ENCODE results near the gene PLXNA4. TPM values are rescaled to one million over a fixed set of nuclear protein-coding genes. Genes with fewer than 3 reads are reported as not detected.

The PLXNA4 gene
- total and polyA plus RNA-seq, 8 donors = 0.15 to 12.8 (median 1.6) TPM

DNA sequence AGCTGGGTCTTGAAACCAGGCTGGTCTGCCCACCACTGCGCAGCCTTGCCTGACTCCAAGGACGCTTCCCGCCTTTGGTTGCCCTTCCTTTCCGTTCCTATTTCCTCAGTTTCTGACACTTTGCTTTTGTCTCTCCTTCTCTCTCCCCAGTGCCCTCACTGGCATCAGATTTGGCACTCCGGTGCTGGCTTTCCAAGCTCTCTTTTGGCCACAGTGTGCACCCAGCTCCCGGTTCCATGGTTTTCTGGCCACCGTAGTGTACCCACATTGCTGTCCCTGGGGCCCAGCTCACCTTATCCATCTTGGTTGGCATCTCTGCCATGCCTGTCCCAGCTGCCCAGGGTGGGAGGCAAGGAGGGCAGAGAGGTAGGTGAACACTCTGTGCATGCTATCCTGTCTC, 142.2 kb downstream of the PLXNA4 start:
- intact Hi-C loops (cut with DNase I; ENCODE audit: low total_unique reads) = no loop called here
- peaks cover 0 to 4% (median 2%) of the 10 kb centered on the region in 4 donors for H3K4me1 ChIP-seq
- no peak for DNase-seq
- 91 to 97% (median 97%) methylated on average over 7 of the region's 7 CpGs for WGBS, 5 donors
- H3K36me3 ChIP-seq = no peaks in the 10 kb centered on the region
- H3K27ac ChIP-seq = no peak overlapping the region
- no peaks in the 10 kb centered on the region for H3K27me3 ChIP-seq
- TF ChIP-seq EP300 (IDR thresholded peaks at IDR 0.05) (no peak), POLR2AphosphoS5 (IDR thresholded peaks at IDR 0.05) (no peak), POLR2A (IDR thresholded peaks at IDR 0.05) (no peak)
- TF ChIP-seq, protein P1, sequence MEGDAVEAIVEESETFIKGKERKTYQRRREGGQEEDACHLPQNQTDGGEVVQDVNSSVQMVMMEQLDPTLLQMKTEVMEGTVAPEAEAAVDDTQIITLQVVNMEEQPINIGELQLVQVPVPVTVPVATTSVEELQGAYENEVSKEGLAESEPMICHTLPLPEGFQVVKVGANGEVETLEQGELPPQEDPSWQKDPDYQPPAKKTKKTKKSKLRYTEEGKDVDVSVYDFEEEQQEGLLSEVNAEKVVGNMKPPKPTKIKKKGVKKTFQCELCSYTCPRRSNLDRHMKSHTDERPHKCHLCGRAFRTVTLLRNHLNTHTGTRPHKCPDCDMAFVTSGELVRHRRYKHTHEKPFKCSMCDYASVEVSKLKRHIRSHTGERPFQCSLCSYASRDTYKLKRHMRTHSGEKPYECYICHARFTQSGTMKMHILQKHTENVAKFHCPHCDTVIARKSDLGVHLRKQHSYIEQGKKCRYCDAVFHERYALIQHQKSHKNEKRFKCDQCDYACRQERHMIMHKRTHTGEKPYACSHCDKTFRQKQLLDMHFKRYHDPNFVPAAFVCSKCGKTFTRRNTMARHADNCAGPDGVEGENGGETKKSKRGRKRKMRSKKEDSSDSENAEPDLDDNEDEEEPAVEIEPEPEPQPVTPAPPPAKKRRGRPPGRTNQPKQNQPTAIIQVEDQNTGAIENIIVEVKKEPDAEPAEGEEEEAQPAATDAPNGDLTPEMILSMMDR (IDR thresholded peaks at IDR 0.05) = no peak
- no peak overlapping the region for H3K4me3 ChIP-seq
- no peaks in the 10 kb centered on the region for H3K9me3 ChIP-seq

DNA sequence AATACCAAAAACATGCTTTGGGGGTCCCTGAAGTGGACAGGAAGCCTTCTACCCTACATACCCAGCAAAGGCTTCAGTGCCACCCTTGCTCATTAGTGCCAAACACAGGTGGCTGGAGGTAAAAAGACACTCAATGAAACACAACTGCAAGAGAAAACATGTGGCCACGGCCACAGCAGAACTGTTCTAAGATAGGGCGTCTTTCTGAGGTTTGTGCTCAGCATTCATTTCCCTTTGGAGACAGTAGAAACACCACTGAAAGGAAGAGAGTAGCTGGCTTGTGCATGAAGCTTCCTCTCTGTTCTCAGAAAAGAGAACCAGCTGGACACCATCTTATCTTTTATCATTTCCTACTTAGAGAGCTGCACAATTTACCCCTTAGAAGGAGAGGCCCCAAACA, 143.0 kb downstream of the PLXNA4 start:
- no peak for DNase-seq
- 74 to 84% (median 77%) methylated on average over 2 of the region's 2 CpGs for WGBS, 5 donors

DNA sequence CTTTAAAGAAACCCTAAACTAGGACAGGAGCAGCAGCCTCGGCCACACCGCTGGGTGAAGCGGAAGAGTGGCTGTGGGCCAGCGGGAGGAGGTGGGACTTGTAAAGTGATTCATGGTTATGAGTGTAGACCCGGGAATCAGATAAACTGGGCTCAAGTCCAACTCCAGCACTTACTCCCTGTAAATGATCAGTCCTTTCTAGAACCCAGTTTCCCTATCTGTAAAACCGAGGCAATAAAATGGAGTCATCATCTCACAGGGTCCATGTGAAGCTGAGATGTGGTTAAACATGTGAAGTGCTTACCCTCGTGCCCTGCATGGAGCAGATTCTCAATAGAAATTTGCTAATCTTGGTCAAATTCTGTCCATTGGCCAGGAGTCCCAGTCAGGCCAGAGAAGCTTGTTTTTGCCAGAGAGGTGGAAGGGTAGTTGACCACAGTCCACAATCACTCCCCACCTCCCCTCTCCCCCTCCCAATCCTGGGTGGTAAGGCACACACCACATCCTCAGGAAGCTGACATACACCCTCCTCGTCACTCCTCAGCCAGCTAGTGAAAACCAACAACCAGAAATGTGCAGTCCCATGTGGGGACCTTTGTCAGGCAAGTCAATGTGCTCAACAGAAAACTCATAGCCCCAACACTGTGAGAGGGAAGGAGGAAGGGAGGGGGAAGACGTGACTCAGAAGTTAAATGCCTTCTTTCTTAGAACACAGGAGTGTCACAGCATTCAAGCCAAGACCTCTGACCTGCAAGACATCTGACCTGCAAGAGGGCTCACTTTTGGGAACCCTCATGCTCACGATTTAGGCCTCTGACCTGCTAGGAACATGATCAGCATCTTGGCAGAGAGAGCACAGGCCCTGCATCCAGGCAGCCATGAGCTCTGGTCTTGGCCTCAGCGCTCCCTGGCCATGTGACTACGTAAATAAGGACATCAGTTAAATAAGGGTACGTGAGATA, 145.1 kb downstream of the PLXNA4 start:
- Histone ChIP-seq H3K4me3 (no peak overlapping the region), H3K27me3 (no peaks in the 10 kb centered on the region), H3K4me1 (peaks cover 0 to 4% (median 0%) of the 10 kb centered on the region in 4 donors), H3K9me3 (no peaks in the 10 kb centered on the region), H3K36me3 (no peaks in the 10 kb centered on the region), H3K27ac (peak overlapping the region in 1 of 5 donors; percentile 13)
- DNase-seq = peak in 1 of 2 donors; percentile 63
- no peak for TF ChIP-seq POLR2AphosphoS5 (IDR thresholded peaks at IDR 0.05)
- no peak for TF ChIP-seq POLR2A (IDR thresholded peaks at IDR 0.05)
- TF ChIP-seq, protein P1 (IDR thresholded peaks at IDR 0.05) = no peak
- TF ChIP-seq EP300 (IDR thresholded peaks at IDR 0.05) = no peak
- WGBS, 5 donors = 55 to 64% (median 59%) methylated on average over 12 to 13 of the region's 13 CpGs
- intact Hi-C loops (cut with DNase I; ENCODE audit: low total_unique reads) = no loop called here

More for the DNA sequence above, 143.0 kb downstream of the PLXNA4 start:
- intact Hi-C loops (cut with DNase I; ENCODE audit: low total_unique reads) = no loop called here
- H3K4me1 ChIP-seq = peaks cover 0 to 4% (median 4%) of the 10 kb centered on the region in 4 donors
- no peak overlapping the region for H3K27ac ChIP-seq
- TF ChIP-seq, protein P1 (IDR thresholded peaks at IDR 0.05) = no peak
- TF ChIP-seq POLR2A (IDR thresholded peaks at IDR 0.05) = no peak
- TF ChIP-seq POLR2AphosphoS5 (IDR thresholded peaks at IDR 0.05) = no peak
- no peak for TF ChIP-seq EP300 (IDR thresholded peaks at IDR 0.05)
- no peaks in the 10 kb centered on the region for H3K36me3 ChIP-seq
- H3K9me3 ChIP-seq = no peaks in the 10 kb centered on the region
- no peak overlapping the region for H3K4me3 ChIP-seq
- H3K27me3 ChIP-seq = no peaks in the 10 kb centered on the region

DNA sequence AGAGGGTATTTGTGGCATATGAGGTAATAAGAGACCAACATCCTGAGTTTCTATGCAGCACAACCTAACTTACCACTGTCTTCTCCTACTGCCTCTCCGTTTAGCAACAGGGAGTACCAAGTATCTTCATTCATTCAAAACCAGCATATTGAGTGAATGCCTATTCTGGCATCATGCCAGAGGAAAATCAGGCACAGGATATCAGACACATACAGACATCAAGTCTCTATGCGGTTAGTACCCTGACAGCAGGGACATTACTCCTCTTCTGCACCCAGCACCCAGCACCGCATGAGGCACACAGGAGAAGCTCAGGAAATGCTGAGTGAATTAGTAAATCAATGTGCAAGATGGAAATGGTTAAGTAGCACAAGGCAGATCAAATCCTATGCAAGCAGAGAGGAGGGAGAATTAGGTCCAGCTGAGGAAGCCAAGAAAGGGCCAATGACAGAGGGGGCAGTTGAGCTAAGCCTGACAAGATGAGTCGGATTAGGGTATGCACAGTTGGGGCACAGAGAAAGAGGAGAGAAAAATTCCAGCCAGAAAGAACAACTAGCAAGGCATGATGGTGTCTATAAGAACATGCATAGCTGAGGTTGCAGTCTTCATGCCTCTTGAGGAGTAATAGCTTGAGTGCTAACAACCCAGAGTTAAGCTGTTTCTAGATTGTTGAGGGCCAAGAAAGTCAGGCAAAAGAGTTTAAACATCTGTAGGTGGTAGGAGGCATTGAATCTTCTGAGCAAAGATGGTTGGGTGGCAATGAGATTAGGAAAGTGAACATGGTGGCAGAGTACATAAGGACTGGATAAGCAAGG, 146.0 kb downstream of the PLXNA4 start:
- WGBS, 5 donors = 78 to 92% (median 87%) methylated on average over 4 of the region's 4 CpGs
- Histone ChIP-seq H3K9me3 (no peaks in the 10 kb centered on the region), H3K4me1 (peaks cover 0 to 4% (median 0%) of the 10 kb centered on the region in 4 donors), H3K4me3 (no peak overlapping the region), H3K36me3 (no peaks in the 10 kb centered on the region), H3K27ac (no peak overlapping the region), H3K27me3 (no peaks in the 10 kb centered on the region)
- no peak for DNase-seq
- TF ChIP-seq, protein P1 (IDR thresholded peaks at IDR 0.05) = no peak
- no peak for TF ChIP-seq EP300 (IDR thresholded peaks at IDR 0.05)
- no peak for TF ChIP-seq POLR2AphosphoS5 (IDR thresholded peaks at IDR 0.05)
- no peak for TF ChIP-seq POLR2A (IDR thresholded peaks at IDR 0.05)
- intact Hi-C loops (cut with DNase I; ENCODE audit: low total_unique reads) = no loop called here

All from stomach (tissue), 9 donors.